ENCODE data around the gene WDR18.

- TF ChIP-seq, protein P1, sequence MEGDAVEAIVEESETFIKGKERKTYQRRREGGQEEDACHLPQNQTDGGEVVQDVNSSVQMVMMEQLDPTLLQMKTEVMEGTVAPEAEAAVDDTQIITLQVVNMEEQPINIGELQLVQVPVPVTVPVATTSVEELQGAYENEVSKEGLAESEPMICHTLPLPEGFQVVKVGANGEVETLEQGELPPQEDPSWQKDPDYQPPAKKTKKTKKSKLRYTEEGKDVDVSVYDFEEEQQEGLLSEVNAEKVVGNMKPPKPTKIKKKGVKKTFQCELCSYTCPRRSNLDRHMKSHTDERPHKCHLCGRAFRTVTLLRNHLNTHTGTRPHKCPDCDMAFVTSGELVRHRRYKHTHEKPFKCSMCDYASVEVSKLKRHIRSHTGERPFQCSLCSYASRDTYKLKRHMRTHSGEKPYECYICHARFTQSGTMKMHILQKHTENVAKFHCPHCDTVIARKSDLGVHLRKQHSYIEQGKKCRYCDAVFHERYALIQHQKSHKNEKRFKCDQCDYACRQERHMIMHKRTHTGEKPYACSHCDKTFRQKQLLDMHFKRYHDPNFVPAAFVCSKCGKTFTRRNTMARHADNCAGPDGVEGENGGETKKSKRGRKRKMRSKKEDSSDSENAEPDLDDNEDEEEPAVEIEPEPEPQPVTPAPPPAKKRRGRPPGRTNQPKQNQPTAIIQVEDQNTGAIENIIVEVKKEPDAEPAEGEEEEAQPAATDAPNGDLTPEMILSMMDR (conservative IDR thresholded peaks at IDR 0.05; ENCODE audit: low read length), result no peak
- no peak for TF ChIP-seq EZH2phosphoT487 (IDR thresholded peaks at IDR 0.05; ENCODE audit: borderline replicate concordance)
These were observed 8.5 kb downstream of the WDR18 start for GRCh38 chr19:992670-993055.

All from Loucy (cell line).